NT2/D1 (cell line): ENCODE data around the gene WEE2.
"Not testable (repeated sequence)": the region's sequence is repeated elsewhere in the genome, so short reads cannot be mapped to it uniquely, and the experiment has no call there.

Source experiments
- DNase-seq: peaks from one replicate; pipeline ENCODE4 v3.0.0-alpha.2; 2011; ENCODE audit warnings: low read depth, low spot score
- H3K27me3 ChIP-seq: 2 replicates; pipeline ENCODE4 v1.6.0; 2011; ENCODE audit warnings: mild to moderate bottlenecking; ENCODE audit not compliant: insufficient read length, insufficient read depth
- H3K36me3 ChIP-seq: 2 replicates; pipeline ENCODE4 v1.6.1; 2011; ENCODE audit warnings: mild to moderate bottlenecking, low read length, mixed read lengths; ENCODE audit not compliant: insufficient read depth, insufficient read length
- H3K4me1 ChIP-seq: 2 replicates; pipeline ENCODE4 v1.5.1; 2011; ENCODE audit not compliant: insufficient read depth, insufficient read length
- H3K4me3 ChIP-seq: 2 replicates; pipeline ENCODE4 v1.5.1; 2011; ENCODE audit warnings: low read depth; ENCODE audit not compliant: insufficient read length
- H3K9ac ChIP-seq: 2 replicates; pipeline ENCODE4 v1.6.0; 2011; ENCODE audit warnings: low read depth; ENCODE audit not compliant: insufficient read length
- H3K9me3 ChIP-seq: 2 replicates; pipeline ENCODE4 v1.5.1; 2011; ENCODE audit warnings: mild to moderate bottlenecking, low read length; ENCODE audit not compliant: insufficient read depth
- SUZ12 ChIP-seq: IDR thresholded peaks from 2 replicates; pipeline ENCODE4 v1.6.1; 2011; ENCODE audit not compliant: insufficient read length, insufficient read depth; ENCODE audit errors: extremely low read depth
- YY1 ChIP-seq: IDR thresholded peaks from 2 replicates; pipeline ENCODE4 v1.6.1; 2011; ENCODE audit not compliant: insufficient read length, insufficient read depth
- ZNF274 ChIP-seq: IDR thresholded peaks from 2 replicates; pipeline ENCODE4 v1.6.1; 2011; ENCODE audit warnings: mild to moderate bottlenecking, low read depth, low read length

Gene WEE2

DNA sequence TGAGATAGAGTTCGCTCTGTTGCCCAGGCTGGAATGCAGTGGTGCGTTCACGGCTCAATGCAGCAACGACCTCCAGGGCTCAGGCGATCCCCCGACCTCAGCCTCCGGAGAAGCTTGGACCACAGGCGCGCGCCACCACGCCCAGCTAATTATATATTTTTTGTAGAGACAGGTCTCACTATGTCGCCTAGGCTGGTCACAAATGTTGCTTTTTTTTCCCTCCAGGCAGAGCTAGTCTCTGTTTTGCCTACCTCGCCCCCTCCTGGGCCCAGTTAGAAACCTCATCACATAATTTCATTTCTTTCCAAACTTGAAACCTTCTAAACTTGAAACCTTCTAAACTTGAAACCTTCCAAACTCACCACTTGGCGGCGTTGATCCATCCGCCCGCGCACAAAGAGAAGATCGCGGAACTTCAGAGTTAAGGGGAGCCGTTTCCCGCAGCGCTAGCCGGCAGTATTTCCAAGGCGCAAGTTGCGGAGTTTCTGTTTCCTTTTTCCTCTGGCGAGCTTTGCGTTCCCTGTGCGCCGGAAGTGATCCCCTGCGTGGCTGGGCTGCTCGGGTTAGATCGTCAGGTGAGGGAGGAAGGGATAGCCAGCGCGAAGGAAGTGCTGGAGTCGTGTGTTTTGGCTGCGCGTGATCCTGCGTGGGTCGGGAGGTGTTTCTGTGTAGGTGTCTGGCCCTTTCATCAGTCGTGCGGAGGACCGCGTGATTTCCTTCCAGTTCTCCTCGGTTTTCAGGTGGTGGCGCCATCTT lies 29.9 kb downstream of the WEE2 start, which contains the start of gene SSBP1:
TSS of gene SSBP1 (plus strand) at position 523 of the 756 bp plus-strand sequence. CDS start 809 bp downstream, outside the sequence.
- Histone ChIP-seq H3K27me3 (no peaks in the 10 kb centered on the region), H3K9ac (peak within 1 kb of the TSS; percentile 86), H3K4me1 (no peaks in the 10 kb centered on the region), H3K36me3 (peaks cover 34% of the 10 kb centered on the region), H3K4me3 (peak within 1 kb of the TSS; percentile 86), H3K9me3 (no peaks in the 10 kb centered on the region)
- TF ChIP-seq ZNF274 (no peak), YY1 (peak; percentile 40)
- peak; percentile 96 for DNase-seq

DNA sequence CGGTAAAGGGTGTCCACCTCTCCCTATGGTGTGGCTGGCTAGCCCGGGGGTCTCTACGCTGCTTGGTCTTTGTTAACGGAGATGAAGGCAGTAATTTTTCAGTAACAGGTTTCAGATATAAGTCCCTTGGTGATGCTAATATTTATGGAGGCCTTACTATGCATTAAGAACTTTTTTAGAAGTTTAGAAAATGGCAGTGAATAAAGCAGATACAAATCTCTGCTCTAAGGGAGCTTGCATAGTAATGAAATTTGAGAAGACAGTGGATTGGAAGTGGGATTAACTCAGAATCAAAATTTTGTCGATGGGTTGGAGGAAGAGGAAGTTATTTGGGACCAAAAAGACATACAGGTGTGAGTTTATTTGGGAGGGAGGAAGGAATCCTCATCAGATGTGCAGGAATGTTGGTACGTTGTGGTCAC lies 30.4 kb downstream of the WEE2 start:
- Histone ChIP-seq H3K4me1 (no peaks in the 10 kb centered on the region), H3K4me3 (peak overlapping the region; percentile 86), H3K27me3 (no peaks in the 10 kb centered on the region), H3K9ac (peak overlapping the region; percentile 86), H3K36me3 (peaks cover 40% of the 10 kb centered on the region), H3K9me3 (no peaks in the 10 kb centered on the region)
- DNase-seq = no peak
- TF ChIP-seq YY1 = no peak
- no peak for TF ChIP-seq ZNF274
- TF ChIP-seq SUZ12 = no peak

DNA sequence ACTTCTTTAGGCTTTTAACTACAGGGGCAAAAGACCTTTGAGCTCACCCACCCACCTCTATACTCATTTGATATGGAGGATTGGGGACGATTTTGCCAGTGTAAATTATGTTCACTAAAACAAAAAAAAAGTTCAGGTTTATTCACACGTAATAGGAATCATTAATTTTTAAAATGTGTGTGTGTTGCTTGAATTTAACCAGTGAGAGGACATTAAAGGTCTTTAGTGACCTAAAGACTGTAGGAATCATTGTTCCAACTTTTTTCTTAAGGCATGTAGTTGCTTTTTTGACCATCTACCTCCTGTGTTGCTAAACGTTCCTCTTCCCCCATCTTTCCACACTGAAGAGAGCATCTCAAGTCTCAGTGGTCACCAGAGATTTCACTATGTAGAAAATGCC lies 31.1 kb downstream of the WEE2 start:
- DNase-seq = no peak
- peak overlapping the region; percentile 86 for H3K4me3 ChIP-seq
- no peaks in the 10 kb centered on the region for H3K27me3 ChIP-seq
- H3K9ac ChIP-seq = peak overlapping the region; percentile 86
- H3K9me3 ChIP-seq = no peaks in the 10 kb centered on the region
- peaks cover 46% of the 10 kb centered on the region for H3K36me3 ChIP-seq
- no peak for TF ChIP-seq YY1
- no peak for TF ChIP-seq ZNF274
- H3K4me1 ChIP-seq = no peaks in the 10 kb centered on the region

DNA sequence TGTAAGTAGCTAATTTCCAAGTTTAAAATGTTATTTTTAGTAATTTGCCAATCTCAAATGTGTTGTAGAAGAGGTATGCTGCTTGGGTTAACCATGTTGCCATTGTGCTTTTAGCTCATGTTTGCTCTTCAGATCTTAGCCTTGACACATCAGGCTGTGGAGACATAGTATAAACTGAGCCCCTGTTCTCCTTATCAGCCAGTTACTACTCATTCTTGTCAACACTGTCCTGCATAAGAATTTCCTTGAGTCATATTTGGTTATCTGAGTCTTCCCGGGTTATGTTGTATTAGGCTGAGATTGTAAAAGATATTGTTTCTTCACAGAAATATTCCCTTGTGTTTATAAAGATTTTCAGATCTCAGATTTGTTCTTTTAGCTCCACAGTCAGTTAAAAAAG lies 34.1 kb downstream of the WEE2 start:
- H3K36me3 ChIP-seq = peaks cover 71% of the 10 kb centered on the region
- H3K4me1 ChIP-seq = no peaks in the 10 kb centered on the region
- no peak overlapping the region for H3K4me3 ChIP-seq
- TF ChIP-seq YY1 (no peak), ZNF274 (no peak), SUZ12 (no peak)
- H3K27me3 ChIP-seq = no peaks in the 10 kb centered on the region
- H3K9me3 ChIP-seq = no peaks in the 10 kb centered on the region
- no peak overlapping the region for H3K9ac ChIP-seq
- DNase-seq = no peak

DNA sequence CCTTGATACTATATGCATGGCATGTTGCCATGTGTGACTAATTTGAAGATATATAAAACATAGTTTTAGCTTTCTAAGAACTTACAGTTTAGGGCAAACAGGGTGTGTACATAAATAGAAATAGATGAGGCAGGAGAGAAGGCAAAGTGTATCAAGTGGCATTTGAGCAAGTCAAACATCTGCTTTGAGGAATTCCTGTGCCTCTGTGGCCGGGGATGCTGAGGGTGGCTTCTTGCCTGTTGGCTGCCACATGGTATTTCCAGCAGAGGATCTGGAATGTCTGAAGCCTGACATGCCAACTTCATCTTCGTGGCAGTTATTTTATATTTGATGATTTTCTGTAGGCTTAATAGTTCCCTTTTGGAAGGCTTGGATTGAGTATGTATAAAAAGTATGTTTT lies 36.0 kb downstream of the WEE2 start:
- no peak for DNase-seq
- H3K4me1 ChIP-seq = no peaks in the 10 kb centered on the region
- no peak overlapping the region for H3K9ac ChIP-seq
- TF ChIP-seq ZNF274 (no peak), YY1 (no peak), SUZ12 (no peak)
- peaks cover 82% of the 10 kb centered on the region for H3K36me3 ChIP-seq
- H3K4me3 ChIP-seq = no peak overlapping the region
- peaks cover 5% of the 10 kb centered on the region; the same call in 1 of the 2 replicates for H3K9me3 ChIP-seq
- H3K27me3 ChIP-seq = no peaks in the 10 kb centered on the region

DNA sequence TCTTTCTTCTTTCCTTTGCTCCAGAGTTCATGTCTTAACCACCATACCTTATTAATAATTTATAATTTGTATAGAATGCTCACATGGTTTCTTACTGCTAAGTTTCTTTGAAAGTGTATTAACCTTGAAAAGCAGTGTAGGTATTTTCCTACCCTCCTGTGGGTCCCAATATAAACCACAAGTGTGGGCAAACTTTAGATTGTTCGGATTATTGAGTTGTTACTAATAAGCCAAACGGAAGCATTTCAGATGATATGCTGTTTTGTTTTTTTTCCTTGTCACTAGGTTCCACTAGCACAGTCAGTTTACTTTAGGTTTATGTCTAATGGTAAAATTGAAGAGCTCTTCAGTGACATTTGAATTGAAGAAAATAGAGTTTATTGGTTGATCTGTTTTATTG lies 40.2 kb downstream of the WEE2 start:
- H3K36me3 ChIP-seq = peaks cover 86% of the 10 kb centered on the region
- no peaks in the 10 kb centered on the region for H3K27me3 ChIP-seq
- no peak for DNase-seq
- no peak overlapping the region for H3K9ac ChIP-seq
- TF ChIP-seq YY1 (no peak), SUZ12 (no peak), ZNF274 (no peak)
- H3K9me3 ChIP-seq = peaks cover 45% of the 10 kb centered on the region
- no peaks in the 10 kb centered on the region for H3K4me1 ChIP-seq
- no peak overlapping the region for H3K4me3 ChIP-seq

DNA sequence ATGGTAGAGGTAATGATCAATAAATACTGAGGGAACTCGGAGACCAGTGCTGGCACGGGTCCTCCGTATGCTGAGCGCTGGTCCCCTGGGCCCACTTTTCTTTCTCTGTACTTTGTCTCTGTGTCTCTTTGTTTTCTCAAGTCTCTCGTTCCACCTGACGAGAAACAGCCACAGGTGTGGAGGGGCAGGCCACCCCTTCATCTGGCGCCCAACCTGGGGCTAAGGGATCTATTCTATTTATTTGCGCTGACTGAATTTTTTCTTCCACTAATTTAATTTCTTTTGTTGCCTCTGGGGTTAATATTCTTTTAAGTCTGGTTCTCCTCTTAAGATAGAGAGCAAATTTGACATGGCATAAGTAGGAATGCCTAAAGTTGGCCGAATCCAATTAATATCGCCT lies 43.8 kb downstream of the WEE2 start:
- DNase-seq, H3K9ac ChIP-seq, H3K27me3 ChIP-seq, H3K4me3 ChIP-seq, H3K4me1 ChIP-seq: not testable (repeated sequence)
- peaks cover 48% of the 10 kb centered on the region for H3K9me3 ChIP-seq
- H3K36me3 ChIP-seq = peaks cover 80% of the 10 kb centered on the region
